ENCODE measurements around the gene TMEM89. TPM values are rescaled to one million over a fixed set of nuclear protein-coding genes. Genes with fewer than 3 reads are reported as not detected.

Gene TMEM89
- total and polyA plus RNA-seq, 9 donors, result not detected

GRCh38 chr3:48591886-48592518, 29.6 kb downstream of the TMEM89 start:
- WGBS (ENCODE audit: insufficient coverage), result 89% methylated on average over 16 of the region's 22 CpGs
- peaks cover 38% of the 10 kb centered on the region for H3K27me3 ChIP-seq (ENCODE audit: control insufficient read depth, insufficient read depth, low read length)
- peaks cover under 1% of the 10 kb centered on the region for H3K36me3 ChIP-seq (ENCODE audit: control insufficient read depth, insufficient read depth, low read length)
- H3K4me1 ChIP-seq (ENCODE audit: control insufficient read depth, insufficient read depth, low read length), result peaks cover 19% of the 10 kb centered on the region
- no peak overlapping the region for H3K4me3 ChIP-seq (ENCODE audit: low read length)
- H3K27ac ChIP-seq (ENCODE audit: low read length), result no peak overlapping the region
- H3K9me3 ChIP-seq (replicated peaks; ENCODE audit: control insufficient read depth, low read depth, low read length), result no peaks in the 10 kb centered on the region
- DNase-seq, result no peak

GRCh38 chr3:48591436-48591835, 30.1 kb downstream of the TMEM89 start:
- no peak overlapping the region for H3K27ac ChIP-seq (ENCODE audit: low read length)
- peaks cover 38% of the 10 kb centered on the region for H3K27me3 ChIP-seq (ENCODE audit: control insufficient read depth, insufficient read depth, low read length)
- H3K4me3 ChIP-seq (ENCODE audit: low read length), result no peak overlapping the region
- WGBS (ENCODE audit: insufficient coverage), result 88% methylated on average over 14 of the region's 14 CpGs
- H3K36me3 ChIP-seq (ENCODE audit: control insufficient read depth, insufficient read depth, low read length), result no peaks in the 10 kb centered on the region
- peaks cover 17% of the 10 kb centered on the region for H3K4me1 ChIP-seq (ENCODE audit: control insufficient read depth, insufficient read depth, low read length)
- no peaks in the 10 kb centered on the region for H3K9me3 ChIP-seq (replicated peaks; ENCODE audit: control insufficient read depth, low read depth, low read length)
- no peak for DNase-seq

GRCh38 chr3:48588230-48588629, 33.3 kb downstream of the TMEM89 start:
- no peak for DNase-seq
- H3K36me3 ChIP-seq (ENCODE audit: control insufficient read depth, insufficient read depth, low read length), result no peaks in the 10 kb centered on the region
- H3K27ac ChIP-seq (ENCODE audit: low read length), result no peak overlapping the region
- H3K4me3 ChIP-seq (ENCODE audit: low read length), result no peak overlapping the region
- 44% methylated on average over 15 of the region's 15 CpGs for WGBS (ENCODE audit: insufficient coverage)
- H3K4me1 ChIP-seq (ENCODE audit: control insufficient read depth, insufficient read depth, low read length), result no peaks in the 10 kb centered on the region
- H3K27me3 ChIP-seq (ENCODE audit: control insufficient read depth, insufficient read depth, low read length), result peaks cover 11% of the 10 kb centered on the region
- H3K9me3 ChIP-seq (replicated peaks; ENCODE audit: control insufficient read depth, low read depth, low read length), result no peaks in the 10 kb centered on the region

GRCh38 chr3:48587686-48588085, 33.9 kb downstream of the TMEM89 start:
- H3K4me3 ChIP-seq (ENCODE audit: low read length), result no peak overlapping the region
- no peak for DNase-seq
- no peaks in the 10 kb centered on the region for H3K9me3 ChIP-seq (replicated peaks; ENCODE audit: control insufficient read depth, low read depth, low read length)
- no peaks in the 10 kb centered on the region for H3K36me3 ChIP-seq (ENCODE audit: control insufficient read depth, insufficient read depth, low read length)
- H3K27me3 ChIP-seq (ENCODE audit: control insufficient read depth, insufficient read depth, low read length), result peaks cover 8% of the 10 kb centered on the region
- 77% methylated on average over 8 of the region's 11 CpGs for WGBS (ENCODE audit: insufficient coverage)
- no peak overlapping the region for H3K27ac ChIP-seq (ENCODE audit: low read length)
- no peaks in the 10 kb centered on the region for H3K4me1 ChIP-seq (ENCODE audit: control insufficient read depth, insufficient read depth, low read length)

GRCh38 chr3:48585411-48585810, 36.2 kb downstream of the TMEM89 start:
- WGBS (ENCODE audit: insufficient coverage), result 79% methylated on average over 2 of the region's 8 CpGs
- Histone ChIP-seq H3K4me1 (ENCODE audit: control insufficient read depth, insufficient read depth, low read length) (no peaks in the 10 kb centered on the region), H3K27me3 (ENCODE audit: control insufficient read depth, insufficient read depth, low read length) (peaks cover 8% of the 10 kb centered on the region), H3K36me3 (ENCODE audit: control insufficient read depth, insufficient read depth, low read length) (no peaks in the 10 kb centered on the region), H3K9me3 (replicated peaks; ENCODE audit: control insufficient read depth, low read depth, low read length) (no peaks in the 10 kb centered on the region), H3K4me3 (ENCODE audit: low read length) (no peak overlapping the region), H3K27ac (ENCODE audit: low read length) (no peak overlapping the region)
- DNase-seq, result no peak

GRCh38 chr3:48584836-48585235, 36.7 kb downstream of the TMEM89 start:
- Histone ChIP-seq H3K27me3 (ENCODE audit: control insufficient read depth, insufficient read depth, low read length) (peaks cover 5% of the 10 kb centered on the region), H3K36me3 (ENCODE audit: control insufficient read depth, insufficient read depth, low read length) (no peaks in the 10 kb centered on the region), H3K4me1 (ENCODE audit: control insufficient read depth, insufficient read depth, low read length) (no peaks in the 10 kb centered on the region), H3K27ac (ENCODE audit: low read length) (no peak overlapping the region), H3K4me3 (ENCODE audit: low read length) (no peak overlapping the region), H3K9me3 (replicated peaks; ENCODE audit: control insufficient read depth, low read depth, low read length) (no peaks in the 10 kb centered on the region)
- no peak for DNase-seq
- 55% methylated on average over 2 of the region's 9 CpGs for WGBS (ENCODE audit: insufficient coverage)

- Histone ChIP-seq H3K36me3 (ENCODE audit: control insufficient read depth, insufficient read depth, low read length) (no peaks in the 10 kb centered on the region), H3K4me1 (ENCODE audit: control insufficient read depth, insufficient read depth, low read length) (no peaks in the 10 kb centered on the region), H3K9me3 (replicated peaks; ENCODE audit: control insufficient read depth, low read depth, low read length) (no peaks in the 10 kb centered on the region), H3K4me3 (ENCODE audit: low read length) (no peak overlapping the region), H3K27ac (ENCODE audit: low read length) (no peak overlapping the region), H3K27me3 (ENCODE audit: control insufficient read depth, insufficient read depth, low read length) (no peaks in the 10 kb centered on the region)
- no peak for DNase-seq
- 89% methylated on average over 11 of the region's 14 CpGs for WGBS (ENCODE audit: insufficient coverage)
Measured at GRCh38 chr3:48581621-48582481, 39.7 kb downstream of the TMEM89 start.

GRCh38 chr3:48576647-48577046, 44.9 kb downstream of the TMEM89 start:
- Histone ChIP-seq H3K9me3 (replicated peaks; ENCODE audit: control insufficient read depth, low read depth, low read length) (no peaks in the 10 kb centered on the region), H3K36me3 (ENCODE audit: control insufficient read depth, insufficient read depth, low read length) (no peaks in the 10 kb centered on the region), H3K4me3 (ENCODE audit: low read length) (no peak overlapping the region), H3K27ac (ENCODE audit: low read length) (no peak overlapping the region), H3K4me1 (ENCODE audit: control insufficient read depth, insufficient read depth, low read length) (no peaks in the 10 kb centered on the region), H3K27me3 (ENCODE audit: control insufficient read depth, insufficient read depth, low read length) (no peaks in the 10 kb centered on the region)
- 72% methylated on average over 4 of the region's 4 CpGs for WGBS (ENCODE audit: insufficient coverage)
- DNase-seq, result no peak

GRCh38 chr3:48575366-48575765, 46.2 kb downstream of the TMEM89 start:
- H3K27ac ChIP-seq (ENCODE audit: low read length), result no peak overlapping the region
- H3K9me3 ChIP-seq (replicated peaks; ENCODE audit: control insufficient read depth, low read depth, low read length), result no peaks in the 10 kb centered on the region
- H3K27me3 ChIP-seq (ENCODE audit: control insufficient read depth, insufficient read depth, low read length), result no peaks in the 10 kb centered on the region
- no peaks in the 10 kb centered on the region for H3K36me3 ChIP-seq (ENCODE audit: control insufficient read depth, insufficient read depth, low read length)
- WGBS (ENCODE audit: insufficient coverage), result 83% methylated on average over 7 of the region's 17 CpGs
- no peak overlapping the region for H3K4me3 ChIP-seq (ENCODE audit: low read length)
- no peak for DNase-seq
- no peaks in the 10 kb centered on the region for H3K4me1 ChIP-seq (ENCODE audit: control insufficient read depth, insufficient read depth, low read length)

GRCh38 chr3:48573973-48574585, 47.5 kb downstream of the TMEM89 start:
- 90% methylated on average over 9 of the region's 10 CpGs for WGBS (ENCODE audit: insufficient coverage)
- no peaks in the 10 kb centered on the region for H3K36me3 ChIP-seq (ENCODE audit: control insufficient read depth, insufficient read depth, low read length)

More at GRCh38 chr3:48573973-48574585, 47.5 kb downstream of the TMEM89 start:
- no peaks in the 10 kb centered on the region for H3K4me1 ChIP-seq (ENCODE audit: control insufficient read depth, insufficient read depth, low read length)
- H3K27ac ChIP-seq (ENCODE audit: low read length), result no peak overlapping the region
- no peak for DNase-seq
- H3K4me3 ChIP-seq (ENCODE audit: low read length), result no peak overlapping the region
- no peaks in the 10 kb centered on the region for H3K27me3 ChIP-seq (ENCODE audit: control insufficient read depth, insufficient read depth, low read length)
- no peaks in the 10 kb centered on the region for H3K9me3 ChIP-seq (replicated peaks; ENCODE audit: control insufficient read depth, low read depth, low read length)

Data from muscle of leg (tissue), 11 donors.